ENCODE measurements around the gene MAPK10. TPM values are rescaled to one million over a fixed set of nuclear protein-coding genes. Genes with fewer than 3 reads are reported as not detected.

The MAPK10 gene
- total and polyA plus RNA-seq, 2 of the 8 experiments (the other 6 are each of a cell fraction or from before 2014, with no cell fraction given) = 2.5 to 3.1 TPM

DNA sequence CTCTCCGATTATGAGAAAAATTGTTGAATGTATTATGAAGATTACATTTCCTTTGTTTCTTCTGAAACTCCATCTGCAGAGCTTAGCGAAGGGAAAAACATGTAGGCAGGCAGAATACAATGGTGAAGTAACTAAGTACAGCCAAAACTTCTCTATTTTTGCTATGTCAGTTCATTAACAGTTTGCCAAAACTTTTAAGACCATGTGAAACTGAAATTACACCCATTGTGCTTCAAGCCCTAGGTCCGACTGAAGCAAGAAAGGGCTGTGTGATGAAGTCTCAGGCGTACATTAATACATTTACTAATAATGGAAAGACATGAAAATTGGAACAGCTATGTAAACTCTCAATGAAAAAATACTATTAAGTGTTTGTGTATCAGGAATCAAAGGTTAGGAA, 398.0 kb downstream of the MAPK10 start:
- H2BK5ac ChIP-seq (ENCODE audit: low read depth, low read length) = no peak overlapping the region
- H3K79me1 ChIP-seq (ENCODE audit: low read depth, low read length) = no peaks in the 10 kb centered on the region
- H4K91ac ChIP-seq (replicated peaks; ENCODE audit: insufficient read length, low read length) = no peak overlapping the region
- no peak for DNase-seq (ENCODE audit: low read depth in 1 of 2, low spot score in 2 of 2)
- H3K79me2 ChIP-seq (ENCODE audit: control insufficient read depth in 1 of 2, insufficient read depth in 2 of 2, low read length in 2 of 2) = no peaks in the 10 kb centered on the region
- H3K56ac ChIP-seq (replicated peaks; ENCODE audit: insufficient read length, low read depth, low read length) = no peak overlapping the region
- no peak overlapping the region for H4K5ac ChIP-seq (ENCODE audit: insufficient read length, low read depth, low read length)
- no peak overlapping the region for H2BK120ac ChIP-seq (replicated peaks; ENCODE audit: low read depth, low read length)
- no peak overlapping the region for H2BK20ac ChIP-seq (ENCODE audit: low read length)
- ChIA-PET CTCF (ENCODE audit: partially characterized antibody) (interaction anchor here (0.7 to 1.5 kb wide), 4 partner anchors 9 to 165 kb away, joined by 3 to 5 read pairs (median 4); no protein-coding TSS in a partner anchor), POLR2A (ENCODE audit: partially characterized antibody) (no interaction called here)
- no peak overlapping the region for H3K23ac ChIP-seq (ENCODE audit: insufficient read length)
- H3K4me2 ChIP-seq (ENCODE audit: insufficient read depth in 1 of 2, low read depth in 2 of 2, low read length in 2 of 2) = no peak overlapping the region
- WGBS, 2 experiments (ENCODE audit: extremely low coverage in 1 of 2, insufficient coverage in 1 of 2, insufficient read length in 1 of 2, insufficient replicate concordance in 2 of 2, low coverage in 1 of 2, low lambda C conversion rate in 2 of 2, missing lambda C conversion rate in 1 of 2) = 90% methylated on average over 4 of the region's 4 CpGs; no CpG with 5 or more reads in 1 of the 2 experiments
- H2AFZ ChIP-seq (ENCODE audit: low read length) = no peak overlapping the region
- H3K36me3 ChIP-seq (ENCODE audit: control insufficient read depth in 2 of 4, insufficient read depth in 4 of 4, low read length in 3 of 4) = no peaks in the 10 kb centered on the region
- no peak for FAIRE-seq
- no peak overlapping the region for H3K4me3 ChIP-seq (ENCODE audit: extremely low read depth in 1 of 4, insufficient read depth in 2 of 4, low read depth in 3 of 4, low read length in 4 of 4)
- H3K18ac ChIP-seq (ENCODE audit: extremely low read depth, low read length) = no peak overlapping the region
- H2AK5ac ChIP-seq (ENCODE audit: low read depth, low read length) = no peak overlapping the region
- H3K4me1 ChIP-seq (replicated peaks in 1 of 4; ENCODE audit: control insufficient read depth in 3 of 4, insufficient read depth in 4 of 4, low read length in 3 of 4) = no peaks in the 10 kb centered on the region; a peak in 1 of 7 replicates
- H3K4ac ChIP-seq (replicated peaks; ENCODE audit: insufficient read length, low read depth, low read length) = no peak overlapping the region
- no peak overlapping the region for H2BK12ac ChIP-seq (ENCODE audit: low read depth, low read length)
- H4K20me1 ChIP-seq (replicated peaks in 1 of 2; ENCODE audit: control insufficient read depth in 1 of 2, insufficient read depth in 2 of 2, low read length in 2 of 2) = no peaks in the 10 kb centered on the region
- H3K9ac ChIP-seq (replicated peaks in 1 of 4; ENCODE audit: extremely low read depth in 1 of 4, low read depth in 3 of 4, low read length in 3 of 4) = no peak overlapping the region
- no peak overlapping the region for H3K27ac ChIP-seq (ENCODE audit: low read depth, low read length)
- H3K23me2 ChIP-seq (ENCODE audit: low read depth, low read length) = no peaks in the 10 kb centered on the region
- H4K8ac ChIP-seq (ENCODE audit: extremely low read depth, insufficient read depth, low read length) = no peak overlapping the region
- no peak overlapping the region for H3K14ac ChIP-seq (ENCODE audit: insufficient read length)
- H3K27me3 ChIP-seq (replicated peaks in 1 of 4; ENCODE audit: control insufficient read depth in 3 of 4, extremely low read depth in 1 of 4, insufficient read depth in 3 of 4, low read length in 3 of 4) = no peaks in the 10 kb centered on the region
- no peak overlapping the region for H2BK15ac ChIP-seq (ENCODE audit: low read length)
- H3K9me3 ChIP-seq (ENCODE audit: insufficient read depth in 2 of 2, low read depth in 1 of 2, low read length in 1 of 2) = no peaks in the 10 kb centered on the region
- no peak for TF ChIP-seq BRCA1 (IDR thresholded peaks at IDR 0.05; ENCODE audit: low read depth, low read length)
- TF ChIP-seq EZH2 (IDR thresholded peaks at IDR 0.05; ENCODE audit: low read depth, low read length, severe bottlenecking) = no peak
- TF ChIP-seq, protein P1, sequence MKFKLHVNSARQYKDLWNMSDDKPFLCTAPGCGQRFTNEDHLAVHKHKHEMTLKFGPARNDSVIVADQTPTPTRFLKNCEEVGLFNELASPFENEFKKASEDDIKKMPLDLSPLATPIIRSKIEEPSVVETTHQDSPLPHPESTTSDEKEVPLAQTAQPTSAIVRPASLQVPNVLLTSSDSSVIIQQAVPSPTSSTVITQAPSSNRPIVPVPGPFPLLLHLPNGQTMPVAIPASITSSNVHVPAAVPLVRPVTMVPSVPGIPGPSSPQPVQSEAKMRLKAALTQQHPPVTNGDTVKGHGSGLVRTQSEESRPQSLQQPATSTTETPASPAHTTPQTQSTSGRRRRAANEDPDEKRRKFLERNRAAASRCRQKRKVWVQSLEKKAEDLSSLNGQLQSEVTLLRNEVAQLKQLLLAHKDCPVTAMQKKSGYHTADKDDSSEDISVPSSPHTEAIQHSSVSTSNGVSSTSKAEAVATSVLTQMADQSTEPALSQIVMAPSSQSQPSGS (IDR thresholded peaks at IDR 0.05; ENCODE audit: low read length) = no peak
- no peak for TF ChIP-seq SIX5 (IDR thresholded peaks at IDR 0.05; ENCODE audit: low read depth, low read length)
